ENCODE measurements around the gene CRIP3.

The CRIP3 gene

GRCh38 chr6:43290905-43291355 lies 17.7 kb downstream of the CRIP3 start:
- in situ Hi-C loops (cut with MboI; ENCODE audit: low sequenced_read_pairs): no loop called here

- in situ Hi-C loops (cut with MboI; ENCODE audit: low sequenced_read_pairs): no loop called here
Observed at GRCh38 chr6:43290339-43290904, 18.2 kb downstream of the CRIP3 start.

GRCh38 chr6:43287717-43288679 lies 20.6 kb downstream of the CRIP3 start:
- in situ Hi-C loops (cut with MboI; ENCODE audit: low sequenced_read_pairs): no loop called here

GRCh38 chr6:43286980-43287716 lies 21.5 kb downstream of the CRIP3 start:
- in situ Hi-C loops (cut with MboI; ENCODE audit: low sequenced_read_pairs): no loop called here

GRCh38 chr6:43286456-43286979 lies 22.1 kb downstream of the CRIP3 start:
- in situ Hi-C loops (cut with MboI; ENCODE audit: low sequenced_read_pairs): no loop called here

- in situ Hi-C loops (cut with MboI; ENCODE audit: low sequenced_read_pairs): no loop called here
Observed at GRCh38 chr6:43285832-43286231, 22.8 kb downstream of the CRIP3 start.

- in situ Hi-C loops (cut with MboI; ENCODE audit: low sequenced_read_pairs): no loop called here
Observed at GRCh38 chr6:43284991-43285781, 23.4 kb downstream of the CRIP3 start.

GRCh38 chr6:43283905-43284304 lies 24.7 kb downstream of the CRIP3 start:
- in situ Hi-C loops (cut with MboI; ENCODE audit: low sequenced_read_pairs): no loop called here

- in situ Hi-C loops (cut with MboI; ENCODE audit: low sequenced_read_pairs): no loop called here
Observed at GRCh38 chr6:43283514-43283901, 25.1 kb downstream of the CRIP3 start.

- in situ Hi-C loops (cut with MboI; ENCODE audit: low sequenced_read_pairs): no loop called here
Observed at GRCh38 chr6:43282636-43283513, 25.8 kb downstream of the CRIP3 start.

- in situ Hi-C loops (cut with MboI; ENCODE audit: low sequenced_read_pairs): no loop called here
Observed at GRCh38 chr6:43282060-43282459, 26.6 kb downstream of the CRIP3 start.

GRCh38 chr6:43280234-43280633 lies 28.4 kb downstream of the CRIP3 start:
- in situ Hi-C loops (cut with MboI; ENCODE audit: low sequenced_read_pairs): no loop called here

- in situ Hi-C loops (cut with MboI; ENCODE audit: low sequenced_read_pairs): no loop called here
Observed at GRCh38 chr6:43278524-43279078, 30.0 kb downstream of the CRIP3 start.

GRCh38 chr6:43277643-43278523 lies 30.7 kb downstream of the CRIP3 start:
- in situ Hi-C loops (cut with MboI; ENCODE audit: low sequenced_read_pairs): no loop called here

GRCh38 chr6:43277306-43277642 lies 31.4 kb downstream of the CRIP3 start:
- in situ Hi-C loops (cut with MboI; ENCODE audit: low sequenced_read_pairs): no loop called here

GRCh38 chr6:43276577-43277305 lies 31.9 kb downstream of the CRIP3 start:
- in situ Hi-C loops (cut with MboI; ENCODE audit: low sequenced_read_pairs): no loop called here

GRCh38 chr6:43275801-43276576 lies 32.6 kb downstream of the CRIP3 start:
- in situ Hi-C loops (cut with MboI; ENCODE audit: low sequenced_read_pairs): no loop called here
